Activated CD4-positive, alpha-beta memory T cell treated with anti-CD3 and anti-CD28 coated beads for 36 hours (primary cell): Measurements from ENCODE around the gene ECSIT. TPM values are rescaled to one million over a fixed set of nuclear protein-coding genes. Genes with fewer than 3 reads are reported as not detected.
A peak's percentile ranks its signal among the peaks of the same experiment; 100 is the strongest.

Experiments used
- CTCF ChIA-PET: fragments of 350-600 bp; sonication (Branson Sonifier 250); formaldehyde crosslinking; loops from one replicate; lab custom pipeline; 2021; ENCODE audit warnings: antibody characterized with exemption, inconsistent platforms; lab: Charles Lee
- POLR2A ChIA-PET: fragments of 350-600 bp; sonication (Branson Sonifier 250); formaldehyde crosslinking; loops from one replicate; lab custom pipeline; 2021; ENCODE audit warnings: antibody characterized with exemption; lab: Charles Lee
- DNase-seq: peaks from one replicate; pipeline ENCODE4 v3.0.0-alpha.2; 2020
- H3K27ac Mint-ChIP-seq: one replicate; pipeline ENCODE4 v1.8.0; 2021; ENCODE audit warnings: mixed read lengths
- H3K27me3 Mint-ChIP-seq: one replicate; pipeline ENCODE4 v1.8.0; 2021; ENCODE audit warnings: mixed read lengths
- H3K36me3 Mint-ChIP-seq: one replicate; pipeline ENCODE4 v1.8.0; 2021; ENCODE audit warnings: mixed read lengths
- H3K4me1 Mint-ChIP-seq: one replicate; pipeline ENCODE4 v1.8.0; 2021; ENCODE audit warnings: low read depth, mixed read lengths
- H3K4me3 Mint-ChIP-seq: one replicate; pipeline ENCODE4 v1.8.0; 2021; ENCODE audit warnings: mild to moderate bottlenecking, mixed read lengths
- H3K9me3 Mint-ChIP-seq: one replicate; pipeline ENCODE4 v1.8.0; 2021; ENCODE audit warnings: mixed read lengths
- intact Hi-C: fragments of 100-400 bp; cut with micrococcal nuclease; formaldehyde crosslinking; loops from one replicate; pipeline ENCODE4 v1.15.1; 2023
- total RNA-seq, 2 experiments: library from RNA; stranded (reverse); gene quantifications; one replicate each; pipeline ENCODE4 v1.2.3, GENCODE V29; 2021

Gene ECSIT
- total RNA-seq, 2 experiments from 2014 or later, result 34.9 to 36.6 TPM

GRCh38 chr19:11513946-11514345, 15.0 kb downstream of the ECSIT start:
- DNase-seq, result no peak
- no peaks in the 10 kb centered on the region for H3K9me3 Mint-ChIP-seq
- H3K27ac Mint-ChIP-seq, result no peak overlapping the region
- intact Hi-C loops, result no loop called here
- H3K4me1 Mint-ChIP-seq, result no peaks in the 10 kb centered on the region
- peaks cover 13% of the 10 kb centered on the region for H3K36me3 Mint-ChIP-seq
- CTCF ChIA-PET, result no interaction called here
- H3K4me3 Mint-ChIP-seq, result no peak overlapping the region
- POLR2A ChIA-PET, result no interaction called here
- no peaks in the 10 kb centered on the region for H3K27me3 Mint-ChIP-seq

DNA sequence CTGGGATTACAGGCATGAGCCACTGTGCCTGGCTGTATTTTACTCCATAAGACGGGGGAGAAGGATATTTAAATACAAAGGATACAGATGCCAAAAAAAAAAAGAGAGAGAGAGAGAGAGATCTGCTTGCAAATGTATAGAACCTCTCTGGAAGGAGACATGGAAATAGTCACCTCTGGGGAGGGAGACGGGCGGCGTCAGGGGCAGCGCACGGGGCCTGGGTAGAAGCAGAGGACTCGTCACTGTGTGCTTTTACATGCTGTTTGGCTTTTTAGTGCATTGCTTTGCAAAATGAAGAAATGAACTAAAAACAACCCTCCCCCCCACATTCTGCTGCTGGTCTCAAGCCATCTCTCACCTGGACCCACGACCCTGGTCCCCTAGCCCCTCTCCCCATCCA, 18.5 kb downstream of the ECSIT start:
- no peak overlapping the region for H3K4me3 Mint-ChIP-seq
- H3K27ac Mint-ChIP-seq, result no peak overlapping the region
- no peaks in the 10 kb centered on the region for H3K9me3 Mint-ChIP-seq
- ChIA-PET CTCF (no interaction called here), POLR2A (no interaction called here)
- intact Hi-C loops, result no loop called here
- no peak for DNase-seq
- no peaks in the 10 kb centered on the region for H3K27me3 Mint-ChIP-seq
- H3K4me1 Mint-ChIP-seq, result peaks cover 5% of the 10 kb centered on the region
- H3K36me3 Mint-ChIP-seq, result peaks cover 15% of the 10 kb centered on the region

- ChIA-PET CTCF (no interaction called here), POLR2A (no interaction called here)
- no peak for DNase-seq
- Mint-ChIP-seq H3K27ac (no peak overlapping the region), H3K9me3 (no peaks in the 10 kb centered on the region), H3K4me3 (peak overlapping the region; percentile 16), H3K36me3 (peaks cover 11% of the 10 kb centered on the region), H3K27me3 (no peaks in the 10 kb centered on the region), H3K4me1 (peaks cover 14% of the 10 kb centered on the region)
- intact Hi-C loops, result no loop called here
Observed at GRCh38 chr19:11507370-11508078, 21.4 kb downstream of the ECSIT start.

- H3K9me3 Mint-ChIP-seq, result no peaks in the 10 kb centered on the region
- H3K4me3 Mint-ChIP-seq, result peak overlapping the region; percentile 83
- no peaks in the 10 kb centered on the region for H3K27me3 Mint-ChIP-seq
- intact Hi-C loops, result no loop called here
- peak overlapping the region; percentile 4 for H3K27ac Mint-ChIP-seq
- peaks cover 8% of the 10 kb centered on the region for H3K36me3 Mint-ChIP-seq
- POLR2A ChIA-PET, result no interaction called here
- no peak for DNase-seq
- H3K4me1 Mint-ChIP-seq, result peaks cover 14% of the 10 kb centered on the region
- CTCF ChIA-PET, result interaction anchor here (1.7 kb wide), 1 partner anchor 29 kb away, joined by 7 read pairs; no protein-coding TSS in a partner anchor
Observed at GRCh38 chr19:11506967-11507366, 22.0 kb downstream of the ECSIT start.

DNA sequence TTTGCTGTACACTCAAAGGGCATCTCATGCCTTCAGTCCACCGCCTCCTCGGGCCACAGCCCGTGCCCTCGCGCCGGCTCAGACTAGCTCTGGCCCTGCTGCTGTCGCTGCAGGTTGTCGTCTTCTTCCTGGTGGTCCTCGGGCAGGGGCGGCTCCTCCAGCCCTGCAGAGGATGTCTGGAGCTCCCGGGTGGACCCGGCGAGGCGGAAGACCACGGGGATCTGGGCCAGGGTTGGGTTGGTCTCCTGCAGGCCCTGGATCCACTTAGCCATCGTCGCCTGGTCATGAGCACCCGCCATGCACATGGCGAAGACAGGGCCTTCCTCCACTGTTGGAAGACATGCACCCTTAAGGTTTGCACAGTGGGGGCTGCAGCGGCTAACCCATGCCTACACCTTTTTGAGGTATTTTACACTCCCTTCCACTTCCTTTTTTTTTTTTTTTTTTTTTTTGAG, 22.8 kb downstream of the ECSIT start:
- Mint-ChIP-seq H3K27me3 (no peaks in the 10 kb centered on the region), H3K4me3 (peak overlapping the region; percentile 83), H3K4me1 (peaks cover 14% of the 10 kb centered on the region), H3K9me3 (no peaks in the 10 kb centered on the region), H3K27ac (peak overlapping the region; percentile 90), H3K36me3 (peaks cover 5% of the 10 kb centered on the region)
- intact Hi-C loops, result no loop called here
- DNase-seq, result no peak
- ChIA-PET POLR2A (interaction anchor here (1.0 kb wide), 1 partner anchor 132 kb away, joined by 3 read pairs; the partner anchor contains the start of gene SWSAP1), CTCF (interaction anchor here (0.6 to 1.7 kb wide), 2 partner anchors 30 to 82 kb away, joined by 4 to 7 read pairs; no protein-coding TSS in a partner anchor)

DNA sequence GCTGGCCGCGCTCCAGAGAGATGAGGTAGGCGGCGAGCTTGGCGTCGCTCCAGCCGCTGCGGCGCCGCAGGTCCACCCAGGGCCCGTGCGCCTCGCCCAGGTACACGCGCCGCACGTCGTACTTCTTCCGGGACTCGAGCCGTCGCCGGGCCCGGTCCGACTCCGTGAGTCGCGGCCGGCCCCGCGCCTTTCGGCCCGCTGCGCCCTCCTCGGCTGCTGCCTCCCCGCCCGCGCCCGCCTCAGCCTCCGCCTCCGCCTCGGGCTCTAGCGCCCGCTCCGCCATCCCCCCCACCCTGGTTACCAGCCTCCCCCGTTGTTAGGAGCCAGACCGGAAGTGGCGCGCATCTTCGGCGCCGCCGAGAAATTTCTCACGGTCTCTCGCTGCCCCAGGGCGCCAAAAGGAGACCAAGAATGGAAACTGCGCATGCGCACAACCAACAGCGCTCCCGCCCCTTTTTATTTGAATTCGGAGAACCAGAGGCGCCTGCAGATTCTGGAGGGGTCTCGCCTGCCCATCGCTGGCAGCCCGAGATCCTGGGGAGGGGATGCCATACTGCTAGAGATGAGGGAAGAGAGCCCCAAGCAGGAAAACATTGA, 23.3 kb downstream of the ECSIT start, which contains the start of gene ZNF653:
Gene ZNF653 (minus strand): TSS at position 336 of the 597 bp plus-strand sequence. CDS start 53 bp downstream, at position 283.
- H3K9me3 Mint-ChIP-seq, result no peaks in the 10 kb centered on the region
- intact Hi-C loops, result loop anchor here (1.0 kb wide), 3 partner anchors 24 to 130 kb away; partner anchors contain the start of genes ECSIT and ELOF1
- POLR2A ChIA-PET, result interaction anchor here (0.5 to 1.0 kb wide), 2 partner anchors 128 to 131 kb away, joined by 3 read pairs; partner anchors contain the start of gene SWSAP1
- H3K27me3 Mint-ChIP-seq, result no peaks in the 10 kb centered on the region
- H3K27ac Mint-ChIP-seq, result peak within 1 kb of the TSS; percentile 90
- peak within 1 kb of the TSS; percentile 83 for H3K4me3 Mint-ChIP-seq
- CTCF ChIA-PET, result interaction anchor here (0.6 to 1.7 kb wide), 2 partner anchors 31 to 83 kb away, joined by 4 to 7 read pairs; no protein-coding TSS in a partner anchor
- peaks cover 2% of the 10 kb centered on the region for H3K36me3 Mint-ChIP-seq
- peak; percentile 97 for DNase-seq
- H3K4me1 Mint-ChIP-seq, result peaks cover 14% of the 10 kb centered on the region

GRCh38 chr19:11505032-11505503, 23.9 kb downstream of the ECSIT start:
- intact Hi-C loops, result loop anchor here (1.0 kb wide), 3 partner anchors 24 to 130 kb away; partner anchors contain the start of genes ECSIT and ELOF1
- H3K4me1 Mint-ChIP-seq, result peaks cover 14% of the 10 kb centered on the region
- ChIA-PET CTCF (no interaction called here), POLR2A (interaction anchor here (0.5 kb wide), 1 partner anchor 128 kb away, joined by 3 read pairs; no protein-coding TSS in a partner anchor)
- peak overlapping the region; percentile 58 for H3K27ac Mint-ChIP-seq
- peak; percentile 97 for DNase-seq
- H3K27me3 Mint-ChIP-seq, result no peaks in the 10 kb centered on the region
- H3K36me3 Mint-ChIP-seq, result peaks cover 2% of the 10 kb centered on the region
- H3K9me3 Mint-ChIP-seq, result no peaks in the 10 kb centered on the region
- H3K4me3 Mint-ChIP-seq, result peak overlapping the region; percentile 83

DNA sequence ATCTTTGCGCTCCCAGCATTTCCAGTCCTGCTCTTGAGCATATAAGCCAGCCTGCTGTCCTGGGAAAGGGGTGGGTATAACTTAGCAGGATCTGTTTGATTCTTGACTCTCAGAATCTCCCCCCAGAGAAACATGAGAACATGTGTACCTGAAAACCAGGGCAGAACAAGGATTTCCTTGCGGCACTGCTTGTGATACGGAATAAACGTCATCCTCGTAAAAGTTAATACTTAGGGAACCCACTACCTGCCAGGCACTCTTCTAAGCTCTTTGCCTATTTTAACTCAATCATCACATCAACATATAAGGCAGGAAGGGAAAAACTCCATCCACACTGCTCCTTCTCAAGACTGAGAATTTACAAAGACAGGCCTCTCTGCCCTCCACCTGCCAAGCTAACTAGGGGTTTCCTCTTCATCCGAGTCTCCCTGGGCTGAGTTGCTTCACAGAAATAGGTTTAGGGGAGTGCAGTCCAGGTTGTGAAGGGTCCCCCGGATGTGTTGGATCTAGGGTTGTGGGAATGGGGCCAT, 24.4 kb downstream of the ECSIT start:
- intact Hi-C loops, result loop anchor here (1.0 kb wide), 3 partner anchors 25 to 129 kb away; partner anchors contain the start of genes ECSIT and ELOF1
- CTCF ChIA-PET, result no interaction called here
- Mint-ChIP-seq H3K9me3 (no peaks in the 10 kb centered on the region), H3K27me3 (no peaks in the 10 kb centered on the region), H3K27ac (peak overlapping the region; percentile 58), H3K4me1 (peaks cover 14% of the 10 kb centered on the region), H3K36me3 (peaks cover 2% of the 10 kb centered on the region), H3K4me3 (peak overlapping the region; percentile 83)
- DNase-seq, result no peak
- POLR2A ChIA-PET, result no interaction called here

GRCh38 chr19:11499890-11500420, 29.0 kb downstream of the ECSIT start:
- no peak overlapping the region for H3K4me3 Mint-ChIP-seq
- intact Hi-C loops, result no loop called here
- ChIA-PET CTCF (no interaction called here), POLR2A (no interaction called here)
- no peaks in the 10 kb centered on the region for H3K9me3 Mint-ChIP-seq
- peaks cover 8% of the 10 kb centered on the region for H3K4me1 Mint-ChIP-seq
- DNase-seq, result no peak
- no peaks in the 10 kb centered on the region for H3K27me3 Mint-ChIP-seq
- no peak overlapping the region for H3K27ac Mint-ChIP-seq
- H3K36me3 Mint-ChIP-seq, result peaks cover 7% of the 10 kb centered on the region

GRCh38 chr19:11499220-11499726, 29.7 kb downstream of the ECSIT start:
- DNase-seq, result no peak
- no peaks in the 10 kb centered on the region for H3K27me3 Mint-ChIP-seq
- H3K4me1 Mint-ChIP-seq, result peaks cover 2% of the 10 kb centered on the region
- H3K4me3 Mint-ChIP-seq, result no peak overlapping the region
- peaks cover 7% of the 10 kb centered on the region for H3K36me3 Mint-ChIP-seq
- no peaks in the 10 kb centered on the region for H3K9me3 Mint-ChIP-seq
- ChIA-PET POLR2A (no interaction called here), CTCF (no interaction called here)
- H3K27ac Mint-ChIP-seq, result no peak overlapping the region
- intact Hi-C loops, result no loop called here

- Mint-ChIP-seq H3K36me3 (peaks cover 7% of the 10 kb centered on the region), H3K4me1 (no peaks in the 10 kb centered on the region), H3K27ac (no peak overlapping the region), H3K27me3 (no peaks in the 10 kb centered on the region), H3K9me3 (no peaks in the 10 kb centered on the region), H3K4me3 (no peak overlapping the region)
- POLR2A ChIA-PET, result no interaction called here
- intact Hi-C loops, result no loop called here
- peak; percentile 75 for DNase-seq
- CTCF ChIA-PET, result interaction anchor here (0.9 to 1.4 kb wide), 4 partner anchors 11 to 115 kb away, joined by 3 to 7 read pairs (median 3); partner anchors contain the start of gene ELOF1
Observed at GRCh38 chr19:11496391-11497163, 32.4 kb downstream of the ECSIT start.
